Parathyroid adenoma (tissue), 2 donors: Measurements from ENCODE around the gene MCIDAS.

Source experiments
- H2AFZ ChIP-seq: fragments of 300-600 bp; sonication (generic); one replicate; pipeline ENCODE4 v1.7.0; 2017; ENCODE audit warnings: antibody characterized with exemption, mild to moderate bottlenecking
- H3K27ac ChIP-seq: fragments of 300-600 bp; sonication (generic); one replicate; pipeline ENCODE4 v1.7.0; 2017
- H3K27me3 ChIP-seq: fragments of 300-600 bp; sonication (generic); one replicate; pipeline ENCODE4 v1.7.0; 2017; ENCODE audit warnings: low read length; ENCODE audit not compliant: control insufficient read depth, insufficient read depth
- H3K36me3 ChIP-seq: fragments of 300-600 bp; sonication (generic); one replicate; pipeline ENCODE4 v1.7.0; 2017; ENCODE audit warnings: low read length; ENCODE audit not compliant: control insufficient read depth, insufficient read depth
- H3K4me1 ChIP-seq: fragments of 300-600 bp; sonication (generic); one replicate; pipeline ENCODE4 v1.7.0; 2017; ENCODE audit warnings: control low read depth
- H3K4me2 ChIP-seq: fragments of 300-600 bp; sonication (generic); one replicate; pipeline ENCODE4 v1.7.0; 2017; ENCODE audit warnings: low read length
- H3K4me3 ChIP-seq: fragments of 300-600 bp; sonication (generic); one replicate; pipeline ENCODE4 v1.7.0; 2017; ENCODE audit warnings: low read depth, low read length
- H3K79me2 ChIP-seq: fragments of 300-600 bp; sonication (generic); one replicate; pipeline ENCODE4 v1.7.0; 2017; ENCODE audit warnings: control low read depth
- H3K9ac ChIP-seq: fragments of 300-600 bp; sonication (generic); one replicate; pipeline ENCODE4 v1.7.0; 2017; ENCODE audit warnings: mild to moderate bottlenecking
- H3K9me3 ChIP-seq: fragments of 300-600 bp; sonication (generic); one replicate; pipeline ENCODE4 v1.7.0; 2017; ENCODE audit warnings: low read length; ENCODE audit not compliant: control insufficient read depth
- TF ChIP-seq, protein P1 (sequence below): fragments of 300-600 bp; sonication (generic); IDR thresholded peaks from one replicate; pipeline ENCODE4 v1.7.0; 2017; ENCODE audit warnings: antibody characterized with exemption, mild to moderate bottlenecking
- donor health status: primary hyperparathyroidism.

The MCIDAS gene

DNA sequence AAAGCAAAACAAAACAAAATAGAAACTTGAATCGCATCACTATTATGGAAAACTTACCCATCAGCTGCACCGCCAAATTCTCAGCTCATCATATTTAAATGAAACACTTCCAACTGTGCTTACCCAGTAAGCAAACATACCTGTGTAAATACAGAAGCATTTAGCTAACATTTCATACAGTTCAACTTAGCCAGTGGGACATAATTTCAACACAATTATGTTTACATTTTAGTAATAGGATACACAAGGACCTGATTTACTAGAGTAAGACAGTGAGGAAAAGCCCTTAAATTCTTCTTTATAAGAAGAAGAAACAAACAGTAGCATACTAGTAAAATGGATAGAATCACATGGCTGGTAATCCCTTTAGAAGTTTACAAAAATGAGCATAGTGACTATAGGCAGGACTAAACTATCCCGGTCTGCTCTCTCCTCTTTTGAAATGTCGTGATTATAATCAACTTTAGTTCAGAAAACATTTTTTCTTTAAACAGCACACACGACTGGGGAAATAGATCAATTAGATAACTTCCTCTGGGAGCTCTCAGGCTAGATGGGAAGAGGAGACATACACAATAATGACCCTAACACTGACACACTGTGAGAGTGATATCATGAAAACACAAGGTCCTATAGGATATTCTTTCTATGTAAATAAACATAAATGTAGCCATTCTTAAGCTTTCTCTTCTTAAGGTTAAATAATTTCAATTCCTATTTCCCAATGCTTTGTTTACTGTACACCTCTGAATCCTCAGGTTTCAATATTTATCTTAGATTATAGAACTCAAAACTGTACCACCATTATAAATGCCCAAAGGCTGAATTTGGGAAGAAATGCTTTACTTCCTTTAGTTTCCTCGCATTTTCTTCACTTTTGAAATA is 38.2 kb downstream of the MCIDAS start:
- Histone ChIP-seq H3K36me3 (no peaks in the 10 kb centered on the region), H3K27me3 (no peaks in the 10 kb centered on the region), H3K27ac (peak overlapping the region; percentile 3), H3K9me3 (no peaks in the 10 kb centered on the region), H3K4me3 (no peak overlapping the region), H3K4me1 (peaks cover 2% of the 10 kb centered on the region), H3K9ac (no peak overlapping the region), H3K79me2 (no peaks in the 10 kb centered on the region), H3K4me2 (peak overlapping the region; percentile 1), H2AFZ (peak overlapping the region; percentile 16)
- TF ChIP-seq, protein P1, sequence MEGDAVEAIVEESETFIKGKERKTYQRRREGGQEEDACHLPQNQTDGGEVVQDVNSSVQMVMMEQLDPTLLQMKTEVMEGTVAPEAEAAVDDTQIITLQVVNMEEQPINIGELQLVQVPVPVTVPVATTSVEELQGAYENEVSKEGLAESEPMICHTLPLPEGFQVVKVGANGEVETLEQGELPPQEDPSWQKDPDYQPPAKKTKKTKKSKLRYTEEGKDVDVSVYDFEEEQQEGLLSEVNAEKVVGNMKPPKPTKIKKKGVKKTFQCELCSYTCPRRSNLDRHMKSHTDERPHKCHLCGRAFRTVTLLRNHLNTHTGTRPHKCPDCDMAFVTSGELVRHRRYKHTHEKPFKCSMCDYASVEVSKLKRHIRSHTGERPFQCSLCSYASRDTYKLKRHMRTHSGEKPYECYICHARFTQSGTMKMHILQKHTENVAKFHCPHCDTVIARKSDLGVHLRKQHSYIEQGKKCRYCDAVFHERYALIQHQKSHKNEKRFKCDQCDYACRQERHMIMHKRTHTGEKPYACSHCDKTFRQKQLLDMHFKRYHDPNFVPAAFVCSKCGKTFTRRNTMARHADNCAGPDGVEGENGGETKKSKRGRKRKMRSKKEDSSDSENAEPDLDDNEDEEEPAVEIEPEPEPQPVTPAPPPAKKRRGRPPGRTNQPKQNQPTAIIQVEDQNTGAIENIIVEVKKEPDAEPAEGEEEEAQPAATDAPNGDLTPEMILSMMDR, result no peak

DNA sequence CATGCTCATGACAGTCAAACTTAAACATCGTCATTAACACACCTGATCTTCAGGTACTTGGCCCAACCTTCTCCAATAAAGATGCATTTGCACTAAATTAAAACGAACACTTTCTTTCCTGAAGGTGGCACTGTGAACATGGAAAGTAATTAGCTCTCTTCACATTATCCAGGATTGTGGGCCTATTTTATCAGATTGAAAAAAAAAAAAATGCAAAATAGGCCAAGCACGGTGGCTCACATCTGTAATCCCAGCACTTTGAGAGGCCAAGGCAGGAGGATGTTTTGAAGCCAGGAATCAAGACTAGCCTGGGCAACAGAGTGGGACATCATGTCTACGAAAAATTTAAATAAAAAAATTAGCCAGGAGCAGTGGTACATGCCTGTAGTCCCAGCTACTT is 39.7 kb downstream of the MCIDAS start:
- Histone ChIP-seq H3K36me3 (no peaks in the 10 kb centered on the region), H3K9me3 (no peaks in the 10 kb centered on the region), H2AFZ (no peak overlapping the region), H3K79me2 (no peaks in the 10 kb centered on the region), H3K4me3 (peak overlapping the region; percentile 1), H3K4me2 (no peak overlapping the region), H3K4me1 (peaks cover 2% of the 10 kb centered on the region), H3K27me3 (no peaks in the 10 kb centered on the region), H3K9ac (no peak overlapping the region), H3K27ac (no peak overlapping the region)
- TF ChIP-seq, protein P1, result peak; percentile 57

DNA sequence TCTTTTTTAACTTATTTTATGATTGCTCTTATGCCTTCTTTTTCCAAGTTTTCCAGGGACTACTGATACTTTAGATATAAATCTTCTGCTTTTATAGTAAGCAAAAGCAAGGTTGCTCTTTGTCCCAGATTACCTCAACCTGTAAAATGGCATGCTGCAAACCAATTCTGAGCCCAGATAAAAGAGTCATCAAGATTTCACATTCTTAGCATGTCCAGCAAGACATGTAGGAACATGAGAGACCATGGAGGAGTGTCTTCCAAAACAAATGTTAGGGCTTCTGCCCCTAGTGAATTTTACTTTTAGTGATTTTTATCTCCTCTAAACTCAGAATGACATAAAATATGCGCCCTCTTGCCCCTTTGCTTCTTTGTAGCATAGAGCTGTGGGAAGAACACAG is 47.1 kb downstream of the MCIDAS start:
- Histone ChIP-seq H2AFZ (no peak overlapping the region), H3K4me3 (no peak overlapping the region), H3K27ac (no peak overlapping the region), H3K9ac (no peak overlapping the region), H3K9me3 (no peaks in the 10 kb centered on the region), H3K4me2 (no peak overlapping the region), H3K27me3 (no peaks in the 10 kb centered on the region), H3K79me2 (no peaks in the 10 kb centered on the region), H3K36me3 (no peaks in the 10 kb centered on the region), H3K4me1 (no peaks in the 10 kb centered on the region)
- TF ChIP-seq, protein P1, result no peak

DNA sequence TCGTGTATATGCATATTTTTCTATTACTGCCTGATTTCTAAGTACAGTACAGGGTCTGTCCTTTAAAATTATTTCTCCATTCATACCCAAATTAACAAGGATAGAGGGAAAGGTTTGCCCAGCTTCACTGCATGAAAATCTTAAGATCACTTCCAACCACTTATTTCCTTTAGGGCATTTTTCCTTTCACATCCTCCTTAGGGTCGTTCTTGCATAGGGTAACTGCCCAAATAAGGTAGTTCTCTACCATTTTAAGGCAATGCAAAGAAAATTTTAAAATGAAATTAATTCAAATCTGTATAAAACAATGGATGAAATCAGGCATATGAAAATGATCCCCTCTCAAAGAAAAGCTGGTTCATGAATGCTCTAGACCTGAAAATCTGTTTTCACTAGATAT is 50.0 kb downstream of the MCIDAS start:
- H3K27ac ChIP-seq, result no peak overlapping the region
- TF ChIP-seq, protein P1, result no peak
- no peak overlapping the region for H3K4me3 ChIP-seq
- H3K9ac ChIP-seq, result no peak overlapping the region
- H3K79me2 ChIP-seq, result no peaks in the 10 kb centered on the region
- no peak overlapping the region for H3K4me2 ChIP-seq
- no peaks in the 10 kb centered on the region for H3K36me3 ChIP-seq
- peak overlapping the region; percentile 69 for H2AFZ ChIP-seq
- no peaks in the 10 kb centered on the region for H3K9me3 ChIP-seq
- H3K4me1 ChIP-seq, result peaks cover 3% of the 10 kb centered on the region
- no peaks in the 10 kb centered on the region for H3K27me3 ChIP-seq
